Testis (tissue), 3 donors: ENCODE measurements around the gene CRIP3. TPM values are rescaled to one million over a fixed set of nuclear protein-coding genes. Genes with fewer than 3 reads are reported as not detected.

Source experiments
- DNase-seq: peaks from one replicate; pipeline ENCODE4 v3.0.0-alpha.2; 2019
- H3K27ac ChIP-seq, 2 donors: fragments of 200-600 bp; sonication (generic); one replicate each; pipeline ENCODE4 v1.5.1; 2019
- H3K27me3 ChIP-seq: fragments of 200-600 bp; sonication (generic); one replicate; pipeline ENCODE4 v1.5.1; 2019
- H3K36me3 ChIP-seq: fragments of 200-600 bp; sonication (generic); one replicate; pipeline ENCODE4 v1.5.1; 2017; ENCODE audit warnings: low read depth; ENCODE audit errors: missing control alignments
- H3K4me1 ChIP-seq: fragments of 200-600 bp; sonication (generic); one replicate; pipeline ENCODE4 v1.5.1; 2019
- H3K4me3 ChIP-seq, 2 donors: fragments of 200-600 bp; sonication (generic); one replicate each; pipeline ENCODE4 v1.5.1; 2017 to 2019
- H3K9me3 ChIP-seq: fragments of 200-600 bp; sonication (generic); one replicate; pipeline ENCODE4 v1.5.1; 2017
- POLR2A ChIP-seq: fragments of 450-650 bp; IDR thresholded peaks from one replicate; pipeline ENCODE4 v1.6.1; 2017; ENCODE audit warnings: antibody characterized with exemption, mild to moderate bottlenecking, moderate library complexity
- WGBS, 2 donors: methylation state at CpG; one replicate each; pipeline ENCODE4 v1.1.5; 2018; 5-methylcytosine and 5-hydroxymethylcytosine counted together
- intact Hi-C: fragments of 100-400 bp; cut with DNase I; formaldehyde crosslinking; loops from one replicate; pipeline ENCODE4 v1.15.1; 2023; ENCODE audit warnings: low total_unique reads
- polyA plus RNA-seq: library from polyadenylated mRNA; stranded (reverse); fragments of 350-450 nt; fragmentation: Illumina TruSeq; extraction: RNeasy Lipid Tissue Mini Kit (QIAGEN cat#74804); gene quantifications from one replicate; pipeline ENCODE4 v1.2.3, GENCODE V29; 2014; ENCODE audit warnings: low read depth, low replicate concordance; ENCODE audit not compliant: insufficient read depth
- total RNA-seq, 2 donors: library from RNA; depleted of rRNA; stranded (reverse); fragments of >200 nt; gene quantifications; one replicate each; pipeline ENCODE4 v1.2.3, GENCODE V29; 2016
- TF ChIP-seq, protein P1 (sequence below), 3 experiments: fragments of 450-650 bp in 2 of 3; fragments of 200-600 bp in 1 of 3; sonication (generic) in 1 of 3; IDR thresholded peaks; one replicate each; pipeline ENCODE4 v1.5.1; 2016 to 2019; ENCODE audit warnings: antibody characterized with exemption in 3 of 3, mild to moderate bottlenecking in 2 of 3, moderate library complexity in 1 of 3

Gene CRIP3
- total and polyA plus RNA-seq, 3 donors from 2014 or later: 13.4 to 34.3 (median 33.4) TPM

DNA sequence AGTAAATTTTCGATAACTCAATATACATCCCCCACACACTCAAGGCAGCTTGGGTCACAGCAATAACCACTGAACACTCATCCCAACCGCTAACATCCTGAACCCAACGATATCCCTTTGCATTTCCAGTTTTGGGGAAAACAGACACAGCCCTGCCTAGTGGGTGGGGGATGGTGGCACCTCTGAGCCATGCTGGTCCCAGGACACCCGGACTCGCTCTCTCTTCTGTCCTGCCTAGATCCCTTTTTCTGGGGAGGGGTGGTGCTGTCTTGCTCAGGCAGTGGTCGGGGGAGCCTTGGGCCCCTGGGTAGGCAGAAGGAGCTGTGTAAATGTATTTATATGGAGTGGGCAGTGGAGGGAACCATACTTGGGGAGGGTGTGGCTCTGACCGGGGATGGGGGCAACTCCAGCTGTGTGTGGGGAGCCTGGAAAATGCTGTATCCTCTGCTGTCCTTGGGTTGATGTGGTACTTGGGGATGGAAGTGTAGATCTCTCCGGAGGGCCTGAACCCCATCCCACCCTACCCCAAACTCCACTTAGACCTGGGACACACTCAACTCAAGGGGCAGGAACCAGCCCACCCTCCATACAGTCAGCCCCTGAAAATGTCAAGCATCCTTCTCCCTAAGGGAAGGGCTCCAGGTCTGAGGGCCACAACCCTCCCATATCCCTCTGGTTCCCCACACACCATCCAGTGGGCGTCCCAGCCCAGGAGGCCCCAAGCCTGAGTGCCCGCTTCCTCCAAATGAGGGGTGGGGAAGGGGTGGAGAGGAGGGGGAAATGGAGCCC is 34.3 kb downstream of the CRIP3 start:
- DNase-seq: no peak
- no peaks in the 10 kb centered on the region for H3K9me3 ChIP-seq
- TF ChIP-seq POLR2A: no peak
- TF ChIP-seq, protein P1, sequence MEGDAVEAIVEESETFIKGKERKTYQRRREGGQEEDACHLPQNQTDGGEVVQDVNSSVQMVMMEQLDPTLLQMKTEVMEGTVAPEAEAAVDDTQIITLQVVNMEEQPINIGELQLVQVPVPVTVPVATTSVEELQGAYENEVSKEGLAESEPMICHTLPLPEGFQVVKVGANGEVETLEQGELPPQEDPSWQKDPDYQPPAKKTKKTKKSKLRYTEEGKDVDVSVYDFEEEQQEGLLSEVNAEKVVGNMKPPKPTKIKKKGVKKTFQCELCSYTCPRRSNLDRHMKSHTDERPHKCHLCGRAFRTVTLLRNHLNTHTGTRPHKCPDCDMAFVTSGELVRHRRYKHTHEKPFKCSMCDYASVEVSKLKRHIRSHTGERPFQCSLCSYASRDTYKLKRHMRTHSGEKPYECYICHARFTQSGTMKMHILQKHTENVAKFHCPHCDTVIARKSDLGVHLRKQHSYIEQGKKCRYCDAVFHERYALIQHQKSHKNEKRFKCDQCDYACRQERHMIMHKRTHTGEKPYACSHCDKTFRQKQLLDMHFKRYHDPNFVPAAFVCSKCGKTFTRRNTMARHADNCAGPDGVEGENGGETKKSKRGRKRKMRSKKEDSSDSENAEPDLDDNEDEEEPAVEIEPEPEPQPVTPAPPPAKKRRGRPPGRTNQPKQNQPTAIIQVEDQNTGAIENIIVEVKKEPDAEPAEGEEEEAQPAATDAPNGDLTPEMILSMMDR (IDR thresholded peaks at IDR 0.05): no peak
- no peaks in the 10 kb centered on the region for H3K4me1 ChIP-seq
- H3K4me3 ChIP-seq: no peak overlapping the region
- no peak overlapping the region for H3K27ac ChIP-seq
- 69 to 78% methylated on average over 9 to 10 of the region's 10 CpGs for WGBS, 2 donors
- no peaks in the 10 kb centered on the region for H3K36me3 ChIP-seq
- no peaks in the 10 kb centered on the region for H3K27me3 ChIP-seq
- intact Hi-C loops: no loop called here

DNA sequence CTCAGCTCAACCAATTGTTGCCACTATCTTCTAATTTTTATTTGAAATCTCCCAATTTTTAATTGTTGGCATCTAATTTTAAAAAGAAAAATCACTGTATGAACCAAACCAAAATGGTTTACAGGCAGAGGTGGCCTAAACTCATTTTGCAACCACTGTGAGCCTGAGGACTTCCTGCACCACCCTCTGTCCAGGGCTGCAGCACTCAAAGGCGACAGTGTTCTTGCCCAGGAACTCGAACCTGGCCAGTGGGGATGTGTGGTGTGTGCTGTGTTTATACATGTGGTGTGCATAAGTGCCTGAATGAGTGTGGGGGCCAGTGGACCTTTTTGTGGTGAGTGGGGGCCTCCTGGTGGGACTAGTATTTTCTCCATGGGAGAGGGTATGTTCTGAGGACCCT is 34.9 kb downstream of the CRIP3 start:
- H3K9me3 ChIP-seq: no peaks in the 10 kb centered on the region
- intact Hi-C loops: no loop called here
- TF ChIP-seq POLR2A: no peak
- TF ChIP-seq, protein P1 (IDR thresholded peaks at IDR 0.05): no peak
- peaks cover 4% of the 10 kb centered on the region for H3K4me1 ChIP-seq
- no peak overlapping the region for H3K27ac ChIP-seq
- no peaks in the 10 kb centered on the region for H3K36me3 ChIP-seq
- no peak overlapping the region for H3K4me3 ChIP-seq
- WGBS, 2 donors: 64 to 80% methylated on average over 2 of the region's 2 CpGs
- DNase-seq: no peak
- no peaks in the 10 kb centered on the region for H3K27me3 ChIP-seq

DNA sequence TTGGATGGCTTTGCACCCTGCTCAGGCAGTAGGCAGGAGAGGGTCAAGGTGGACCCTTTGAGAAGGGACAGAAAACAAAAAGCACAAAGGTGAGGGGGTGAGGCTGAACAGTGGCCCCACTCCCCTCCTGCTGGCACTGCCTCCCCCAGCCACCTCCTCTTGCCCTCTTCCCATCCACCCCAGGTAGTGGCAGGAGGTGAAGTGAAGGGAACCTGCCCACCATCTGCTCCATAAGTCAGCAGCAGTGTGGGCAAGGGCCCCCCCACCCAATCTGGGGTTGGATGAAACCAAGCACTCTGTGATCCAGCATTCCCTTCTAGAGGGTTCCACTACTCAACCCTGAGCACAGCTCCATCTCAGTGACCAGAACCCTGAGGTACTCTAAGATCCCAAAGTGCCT is 36.7 kb downstream of the CRIP3 start:
- Histone ChIP-seq H3K9me3 (no peaks in the 10 kb centered on the region), H3K4me1 (peaks cover 22% of the 10 kb centered on the region), H3K36me3 (no peaks in the 10 kb centered on the region), H3K27me3 (no peaks in the 10 kb centered on the region), H3K27ac (no peak overlapping the region), H3K4me3 (no peak overlapping the region)
- intact Hi-C loops: no loop called here
- no peak for DNase-seq
- TF ChIP-seq POLR2A: no peak
- TF ChIP-seq, protein P1 (IDR thresholded peaks at IDR 0.05): no peak

DNA sequence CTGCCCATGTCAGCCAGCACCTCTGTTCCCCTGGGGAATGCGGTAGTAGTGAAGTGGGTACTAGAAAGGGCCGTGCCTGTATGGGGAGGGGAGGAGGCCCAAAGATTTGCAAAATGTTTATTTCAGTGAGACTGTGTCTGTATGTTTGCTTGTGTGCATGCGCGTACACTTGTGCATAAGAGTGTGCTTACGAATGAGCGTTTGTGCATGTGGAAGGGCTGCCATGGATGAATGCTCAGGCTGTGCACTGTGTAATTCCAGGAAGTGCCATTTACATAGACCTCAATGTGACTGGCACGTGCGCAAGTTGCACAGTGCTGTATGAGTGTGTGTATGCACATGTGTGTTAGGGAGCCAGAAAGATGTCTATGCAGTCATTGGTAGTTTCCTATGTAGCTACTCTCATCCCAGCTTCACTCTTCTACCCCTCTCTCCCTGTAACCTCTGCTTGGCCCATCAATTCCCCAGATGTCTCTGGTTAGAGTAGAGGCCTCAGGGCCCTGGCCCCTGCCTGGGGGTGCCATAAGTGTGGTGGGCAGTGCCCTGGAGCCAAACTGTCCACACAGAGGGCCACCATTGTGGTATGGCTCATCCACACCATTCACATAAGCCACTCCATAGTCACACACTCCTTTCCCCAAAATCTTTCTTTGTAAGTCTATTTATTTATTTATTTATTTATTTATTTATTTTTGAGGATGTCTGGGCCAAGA is 37.4 kb downstream of the CRIP3 start:
- no peaks in the 10 kb centered on the region for H3K36me3 ChIP-seq
- H3K27me3 ChIP-seq: no peaks in the 10 kb centered on the region
- peaks cover 22% of the 10 kb centered on the region for H3K4me1 ChIP-seq
- intact Hi-C loops: no loop called here
- no peak overlapping the region for H3K27ac ChIP-seq
- H3K9me3 ChIP-seq: no peaks in the 10 kb centered on the region
- WGBS, 2 donors: 88 to 95% methylated on average over 8 of the region's 8 CpGs
- no peak for DNase-seq
- TF ChIP-seq, protein P1 (IDR thresholded peaks at IDR 0.05): no peak
- TF ChIP-seq POLR2A: no peak
- no peak overlapping the region for H3K4me3 ChIP-seq
